Measurements from ENCODE around the gene EXOC3L4.

The EXOC3L4 gene

GRCh38 chr14:103101963-103102688, 7.6 kb downstream of the EXOC3L4 start:
- peaks cover 10% of the 10 kb centered on the region for H3K27me3 ChIP-seq (ENCODE audit: control insufficient read depth, low read length)
- H3K27ac ChIP-seq (ENCODE audit: low read depth, low read length) = no peak overlapping the region
- H3K79me2 ChIP-seq (ENCODE audit: control insufficient read depth, low read length) = no peaks in the 10 kb centered on the region
- H3K4me1 ChIP-seq (ENCODE audit: control insufficient read depth, low read length) = peaks cover 42% of the 10 kb centered on the region
- no peaks in the 10 kb centered on the region for H3K36me3 ChIP-seq (ENCODE audit: control insufficient read depth, low read length)
- H3K4me2 ChIP-seq (ENCODE audit: low read length) = no peak overlapping the region
- H3K9me3 ChIP-seq (ENCODE audit: control insufficient read depth, insufficient read depth, low read length) = no peaks in the 10 kb centered on the region
- TF ChIP-seq EZH2phosphoT487 (IDR thresholded peaks at IDR 0.05; ENCODE audit: borderline replicate concordance, low read length) = no peak
- TF ChIP-seq CTCF (IDR thresholded peaks at IDR 0.05; ENCODE audit: low read depth, low read length, poor library complexity, severe bottlenecking) = no peak
- no peak overlapping the region for H3K4me3 ChIP-seq (ENCODE audit: low read length)
- H4K20me1 ChIP-seq (ENCODE audit: control insufficient read depth, insufficient read depth, low read depth, low read length) = no peaks in the 10 kb centered on the region
- no peaks in the 10 kb centered on the region for H3F3A ChIP-seq (ENCODE audit: control insufficient read depth, insufficient read depth)
- H3K9me2 ChIP-seq (replicated peaks; ENCODE audit: control insufficient read depth, low read length) = no peaks in the 10 kb centered on the region

GRCh38 chr14:103102689-103103260, 8.2 kb downstream of the EXOC3L4 start:
- no peaks in the 10 kb centered on the region for H3F3A ChIP-seq (ENCODE audit: control insufficient read depth, insufficient read depth)
- no peaks in the 10 kb centered on the region for H3K9me3 ChIP-seq (ENCODE audit: control insufficient read depth, insufficient read depth, low read length)
- H3K9me2 ChIP-seq (replicated peaks; ENCODE audit: control insufficient read depth, low read length) = no peaks in the 10 kb centered on the region
- H3K36me3 ChIP-seq (ENCODE audit: control insufficient read depth, low read length) = no peaks in the 10 kb centered on the region
- no peaks in the 10 kb centered on the region for H4K20me1 ChIP-seq (ENCODE audit: control insufficient read depth, insufficient read depth, low read depth, low read length)
- peaks cover 48% of the 10 kb centered on the region for H3K4me1 ChIP-seq (ENCODE audit: control insufficient read depth, low read length)
- H3K27me3 ChIP-seq (ENCODE audit: control insufficient read depth, low read length) = peaks cover 10% of the 10 kb centered on the region
- H3K79me2 ChIP-seq (ENCODE audit: control insufficient read depth, low read length) = no peaks in the 10 kb centered on the region
- no peak for TF ChIP-seq CTCF (IDR thresholded peaks at IDR 0.05; ENCODE audit: low read depth, low read length, poor library complexity, severe bottlenecking)
- TF ChIP-seq EZH2phosphoT487 (IDR thresholded peaks at IDR 0.05; ENCODE audit: borderline replicate concordance, low read length) = no peak
- no peak overlapping the region for H3K27ac ChIP-seq (ENCODE audit: low read depth, low read length)
- no peak overlapping the region for H3K4me2 ChIP-seq (ENCODE audit: low read length)
- no peak overlapping the region for H3K4me3 ChIP-seq (ENCODE audit: low read length)

GRCh38 chr14:103103461-103104388, 9.2 kb downstream of the EXOC3L4 start:
- H3F3A ChIP-seq (ENCODE audit: control insufficient read depth, insufficient read depth) = no peaks in the 10 kb centered on the region
- H3K36me3 ChIP-seq (ENCODE audit: control insufficient read depth, low read length) = no peaks in the 10 kb centered on the region
- H3K9me2 ChIP-seq (replicated peaks; ENCODE audit: control insufficient read depth, low read length) = no peaks in the 10 kb centered on the region
- TF ChIP-seq EZH2phosphoT487 (IDR thresholded peaks at IDR 0.05; ENCODE audit: borderline replicate concordance, low read length) (no peak), CTCF (IDR thresholded peaks at IDR 0.05; ENCODE audit: low read depth, low read length, poor library complexity, severe bottlenecking) (no peak)
- H3K4me2 ChIP-seq (ENCODE audit: low read length) = no peak overlapping the region
- H3K79me2 ChIP-seq (ENCODE audit: control insufficient read depth, low read length) = no peaks in the 10 kb centered on the region
- H3K27me3 ChIP-seq (ENCODE audit: control insufficient read depth, low read length) = peaks cover 10% of the 10 kb centered on the region
- no peak overlapping the region for H3K27ac ChIP-seq (ENCODE audit: low read depth, low read length)
- no peaks in the 10 kb centered on the region for H3K9me3 ChIP-seq (ENCODE audit: control insufficient read depth, insufficient read depth, low read length)
- H3K4me1 ChIP-seq (ENCODE audit: control insufficient read depth, low read length) = peaks cover 58% of the 10 kb centered on the region
- no peak overlapping the region for H3K4me3 ChIP-seq (ENCODE audit: low read length)
- H4K20me1 ChIP-seq (ENCODE audit: control insufficient read depth, insufficient read depth, low read depth, low read length) = no peaks in the 10 kb centered on the region
